ENCODE measurements around the gene FGR.
"Not testable (repeated sequence)": the region's sequence is repeated elsewhere in the genome, so short reads cannot be mapped to it uniquely, and the experiment has no call there.

The FGR gene

DNA sequence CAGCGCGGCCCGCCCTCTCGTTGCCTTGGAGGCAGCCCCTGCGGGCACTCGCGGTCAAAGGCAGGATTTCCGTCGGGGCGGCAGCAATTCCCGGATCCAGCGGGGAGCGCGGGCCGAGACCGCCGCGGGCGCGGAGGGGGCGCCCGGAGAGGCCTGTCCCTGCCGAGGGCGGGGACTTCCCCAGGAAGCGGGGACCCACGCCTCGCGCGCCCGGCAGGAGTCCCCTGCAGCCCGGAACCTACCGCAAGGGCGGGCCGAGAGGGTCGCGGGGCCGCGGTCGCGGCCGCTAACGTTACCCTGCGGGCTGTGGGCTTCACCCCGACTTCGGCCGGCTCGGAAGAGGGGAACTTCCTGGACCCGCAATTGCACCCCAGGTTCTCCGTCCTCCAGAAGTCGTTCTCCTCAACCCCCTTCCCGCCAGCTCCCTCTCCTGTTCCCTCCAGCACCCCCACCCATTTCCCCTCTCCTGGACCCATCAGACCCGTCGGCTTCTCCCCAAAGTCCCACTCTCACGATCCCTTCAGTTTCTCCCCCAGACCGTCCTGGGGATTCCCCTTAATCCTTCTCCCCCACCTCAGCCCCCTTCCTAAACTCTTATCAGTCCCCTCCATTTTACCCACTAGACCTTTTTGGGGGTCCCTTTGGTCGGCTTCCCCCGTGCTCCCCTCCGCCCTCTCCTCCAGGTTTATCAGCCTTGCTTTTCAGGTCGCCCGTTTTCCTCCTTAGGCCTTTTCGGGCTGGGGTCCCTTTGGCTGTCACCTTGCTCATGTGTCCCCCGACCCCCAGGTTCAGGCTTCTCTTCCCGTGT, 604 bp downstream of the FGR start:
- no peak for DNase-seq (ENCODE audit: low read depth)

DNA sequence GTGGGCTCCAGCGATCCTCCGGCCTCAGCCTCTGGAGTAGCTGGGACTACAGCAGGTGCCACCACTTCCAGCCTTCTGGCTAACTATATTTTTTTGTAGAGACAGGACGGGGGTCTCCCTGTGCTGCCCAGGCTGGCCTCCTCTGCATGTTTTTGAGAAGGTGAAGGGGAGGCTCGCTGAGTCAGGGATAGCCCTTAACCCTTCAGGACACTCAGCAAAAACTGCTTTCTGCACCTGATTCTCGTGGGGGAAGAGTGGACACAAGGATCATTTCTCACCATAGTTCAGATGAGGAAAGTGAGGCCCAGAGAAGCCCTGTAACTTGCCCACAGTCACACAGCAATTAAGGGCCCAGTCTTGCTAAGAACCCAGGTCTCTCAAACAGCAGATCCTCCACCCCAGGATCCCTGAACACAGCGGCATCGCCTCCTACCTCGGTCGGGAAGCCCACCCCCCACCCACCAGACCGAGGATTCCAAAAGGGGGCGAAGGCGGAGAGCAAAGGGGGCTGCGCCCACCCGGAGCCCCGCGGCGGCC, 1.3 kb downstream of the FGR start:
- DNase-seq (ENCODE audit: low read depth): no peak

DNA sequence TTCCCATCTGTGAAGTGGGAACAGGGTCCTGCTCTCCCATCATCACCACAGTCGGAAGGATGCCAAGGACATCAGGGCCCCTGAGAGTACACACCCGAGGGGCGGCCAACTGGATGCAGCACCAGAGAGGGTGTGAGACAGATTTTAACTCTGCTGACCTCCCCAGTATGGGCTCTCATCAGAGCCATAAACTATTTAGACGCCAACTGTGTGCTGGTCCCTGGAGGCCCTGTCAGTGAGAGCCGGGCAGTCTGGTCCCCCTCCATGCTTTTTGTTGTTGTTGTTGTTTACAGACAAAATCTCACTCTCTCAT, 1.7 kb downstream of the FGR start:
- no peak for DNase-seq (ENCODE audit: low read depth)

DNA sequence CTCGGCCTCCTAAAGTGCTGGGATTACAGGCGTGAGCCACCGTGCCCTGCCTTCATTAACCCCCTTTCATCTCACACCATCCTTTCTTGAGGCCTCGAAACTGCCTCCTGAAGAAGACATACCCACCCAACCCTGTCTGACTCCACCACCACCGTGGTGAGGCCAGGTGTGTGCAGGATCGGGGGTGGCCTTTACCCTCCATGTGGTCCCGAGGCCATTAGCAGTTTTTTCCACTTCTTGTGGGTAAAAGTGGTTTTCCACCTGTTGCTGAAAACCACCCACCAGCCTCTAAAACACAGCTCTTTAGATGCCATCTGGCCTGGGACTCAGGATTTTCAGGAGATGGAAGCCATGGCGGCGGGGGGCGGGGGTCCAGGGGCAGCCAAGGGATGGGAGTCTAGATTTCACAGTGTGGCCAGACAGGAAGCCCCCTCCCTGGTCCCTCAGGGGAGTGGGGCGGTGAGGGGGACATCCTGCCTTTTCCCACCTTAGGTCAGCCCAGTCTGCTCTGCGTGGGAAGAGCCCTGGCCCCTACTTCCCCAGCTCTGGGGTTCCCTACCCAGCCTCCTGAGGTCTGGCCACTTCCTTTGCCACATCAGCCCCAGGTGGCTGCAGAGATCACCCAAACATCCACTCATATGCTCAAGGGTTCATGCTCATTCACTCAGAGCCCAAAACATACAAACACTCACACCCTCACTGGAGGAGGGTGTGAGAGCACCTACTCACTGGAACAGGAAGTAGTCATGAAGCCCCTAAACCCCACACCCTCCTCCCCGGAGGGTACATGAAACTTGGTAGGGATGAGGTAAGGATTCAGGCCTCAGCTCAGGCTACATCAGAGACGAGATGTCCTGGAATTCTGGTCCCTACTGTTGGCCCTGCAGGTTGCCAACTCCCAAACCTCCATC, 2.3 kb downstream of the FGR start:
- DNase-seq (ENCODE audit: low read depth): no peak

DNA sequence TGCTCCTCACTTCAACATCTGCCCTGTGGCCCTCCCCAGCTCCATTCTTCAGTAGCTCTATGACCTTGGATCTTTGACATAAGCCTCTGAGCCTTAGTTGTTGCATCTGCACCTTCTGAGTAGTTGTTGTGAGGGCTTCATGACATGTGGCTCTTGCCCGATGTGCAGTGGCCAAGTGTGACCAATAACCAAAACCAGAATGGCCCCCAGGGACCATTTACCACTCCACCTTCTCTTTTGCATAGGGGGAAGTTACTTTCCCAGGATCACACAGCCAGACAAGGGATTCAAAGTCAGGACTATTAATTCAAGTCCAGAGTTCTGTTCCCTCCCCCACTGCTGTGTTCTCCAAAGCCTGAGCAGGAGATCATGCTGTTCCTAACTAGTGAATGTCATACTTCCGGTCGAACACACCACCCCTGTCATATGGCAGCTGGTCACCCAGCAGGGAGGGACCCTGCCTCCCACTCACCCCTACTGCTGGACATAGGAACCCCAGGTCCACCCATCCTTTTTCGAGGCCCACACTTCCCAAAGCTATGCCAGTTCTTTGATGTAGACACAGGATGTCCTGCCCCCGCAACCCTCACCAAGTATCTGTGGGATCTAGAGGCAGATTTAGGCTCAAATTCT, 4.0 kb downstream of the FGR start:
- DNase-seq (ENCODE audit: low read depth): no peak

DNA sequence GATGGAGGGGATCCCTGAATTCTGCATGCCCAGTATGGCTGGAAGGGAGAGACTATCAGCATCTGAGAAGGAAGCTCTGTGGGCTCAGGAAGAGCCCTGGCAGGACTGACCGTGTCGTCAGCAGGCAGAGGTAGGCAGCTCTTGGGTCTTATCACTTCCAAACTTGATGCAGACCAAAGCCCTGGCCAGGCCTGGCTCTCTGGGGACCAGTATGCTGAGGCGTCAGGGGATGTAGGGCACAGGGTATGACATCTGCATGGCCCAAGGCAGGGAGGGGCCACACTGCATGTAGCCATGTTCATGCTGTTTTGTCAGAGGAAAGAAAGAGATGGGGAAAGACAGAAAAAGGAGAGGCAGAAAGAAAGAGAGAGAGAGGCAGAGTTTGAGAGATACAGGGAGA, 6.3 kb downstream of the FGR start:
- DNase-seq (ENCODE audit: low read depth): no peak

DNA sequence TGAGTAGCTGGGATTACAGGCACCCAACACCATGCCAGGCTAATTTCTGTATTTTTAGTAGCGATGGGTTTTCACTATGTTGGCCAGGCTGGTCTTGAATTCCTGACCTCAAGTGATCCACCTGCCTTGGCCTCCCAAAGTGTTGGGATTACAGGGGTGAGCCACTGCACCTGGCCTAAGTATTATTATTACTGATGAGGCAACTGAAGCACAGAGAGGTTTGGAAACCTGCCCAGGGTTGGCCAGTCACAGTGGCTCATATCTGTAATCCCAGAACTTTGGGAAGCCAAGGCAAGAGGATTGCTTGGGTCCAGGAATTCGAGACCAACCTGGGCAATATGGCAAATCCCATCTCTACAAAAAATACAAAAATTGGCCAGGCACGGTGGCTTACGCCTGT, 7.3 kb downstream of the FGR start:
- DNase-seq (ENCODE audit: low read depth): not testable (repeated sequence)

DNA sequence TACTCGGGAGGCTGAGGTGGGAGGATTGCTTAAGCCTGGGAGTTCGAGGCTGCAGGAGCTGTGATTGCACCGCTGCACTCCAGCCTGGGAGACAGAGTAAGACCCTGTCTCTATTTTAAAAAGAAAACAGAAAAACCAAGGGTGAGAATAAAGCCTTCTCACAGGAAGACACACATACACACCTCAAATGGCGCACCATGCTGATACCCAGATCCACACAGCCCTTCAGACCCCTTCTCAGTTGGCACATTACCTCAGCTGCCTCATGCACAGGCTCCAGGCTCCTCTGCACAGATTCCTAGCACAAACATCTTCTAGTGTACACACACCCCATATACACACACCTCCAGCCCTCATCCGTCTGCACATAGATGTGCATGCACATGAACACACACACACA, 7.9 kb downstream of the FGR start:
- DNase-seq (ENCODE audit: low read depth): no peak

DNA sequence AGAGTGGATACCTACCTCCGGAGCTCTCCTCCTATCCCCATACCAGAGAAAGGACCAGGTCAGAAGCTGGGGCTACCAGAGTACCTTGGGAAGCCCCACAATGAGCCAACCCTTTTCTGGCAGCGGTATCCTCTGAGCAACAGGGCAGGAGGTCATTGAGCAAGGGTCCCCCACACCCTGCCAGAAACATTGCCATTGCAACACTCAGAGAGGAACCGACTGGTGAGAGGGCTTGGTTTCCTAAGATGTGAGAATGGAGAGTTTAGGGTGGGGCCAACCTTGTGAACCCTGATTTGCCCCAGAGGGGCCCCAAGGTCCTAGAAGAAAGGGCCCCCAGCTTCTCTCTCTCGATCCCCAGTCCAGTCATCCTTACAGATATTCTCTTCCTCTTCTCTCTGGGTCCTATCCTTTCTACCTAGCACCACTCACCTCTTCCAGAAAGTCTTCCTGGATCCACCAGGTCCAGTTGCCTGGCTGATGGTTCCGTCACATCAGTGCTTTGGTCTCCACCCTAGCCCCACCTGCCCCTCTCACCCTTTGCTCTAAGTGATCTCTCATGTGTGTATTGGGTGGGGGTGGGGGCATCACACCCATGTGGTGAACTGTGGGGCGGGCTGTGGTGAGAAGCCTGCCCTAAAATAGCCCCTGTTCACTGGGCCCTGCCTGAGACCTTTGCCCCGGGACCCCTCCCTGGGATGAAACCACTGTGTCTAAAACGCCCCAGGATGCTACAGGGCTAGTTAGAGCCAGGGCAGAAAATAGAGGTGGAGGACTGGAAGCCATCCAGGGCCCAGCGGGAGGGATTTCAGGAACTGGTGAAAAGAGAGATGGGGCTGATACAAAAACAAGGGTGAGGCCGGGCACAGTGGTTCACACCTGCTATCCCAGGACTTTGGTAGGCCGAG, 8.7 kb downstream of the FGR start:
- no peak for DNase-seq (ENCODE audit: low read depth)

DNA sequence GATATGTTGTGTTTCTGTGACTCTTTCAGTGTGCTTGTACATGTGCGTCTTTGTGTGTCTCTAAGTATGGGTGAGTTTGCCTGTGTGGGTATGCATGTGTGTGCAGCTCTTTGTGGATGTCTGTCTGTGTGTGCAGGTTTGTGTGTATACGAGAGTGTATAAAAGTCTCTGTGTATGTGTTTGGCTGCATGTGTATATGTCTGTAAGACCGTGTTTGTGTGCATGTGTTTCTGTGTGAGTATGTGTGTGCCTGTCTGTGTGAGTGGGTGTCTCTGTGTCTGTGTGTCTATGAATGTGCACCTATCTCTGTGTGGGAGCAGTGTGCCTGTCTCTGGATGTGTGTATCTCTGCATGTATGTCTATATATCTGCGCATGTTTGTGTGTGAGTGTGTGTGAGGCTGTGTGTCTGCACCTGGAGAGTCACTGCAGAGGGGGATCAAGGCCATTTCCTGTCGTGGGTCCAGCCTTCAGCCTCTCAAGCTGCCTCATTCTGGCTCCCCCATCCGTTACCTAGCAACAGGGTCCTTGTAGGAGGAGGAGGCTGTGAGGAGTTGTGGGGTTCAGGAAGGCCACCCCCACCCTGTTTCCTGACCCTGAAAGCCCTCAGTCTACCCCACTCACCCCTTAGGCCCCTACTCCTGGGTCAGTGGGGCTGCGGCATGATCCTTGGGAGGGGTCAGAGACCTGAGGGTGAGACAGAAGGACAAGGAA, 10.4 kb downstream of the FGR start:
- DNase-seq (ENCODE audit: low read depth): no peak

DNA sequence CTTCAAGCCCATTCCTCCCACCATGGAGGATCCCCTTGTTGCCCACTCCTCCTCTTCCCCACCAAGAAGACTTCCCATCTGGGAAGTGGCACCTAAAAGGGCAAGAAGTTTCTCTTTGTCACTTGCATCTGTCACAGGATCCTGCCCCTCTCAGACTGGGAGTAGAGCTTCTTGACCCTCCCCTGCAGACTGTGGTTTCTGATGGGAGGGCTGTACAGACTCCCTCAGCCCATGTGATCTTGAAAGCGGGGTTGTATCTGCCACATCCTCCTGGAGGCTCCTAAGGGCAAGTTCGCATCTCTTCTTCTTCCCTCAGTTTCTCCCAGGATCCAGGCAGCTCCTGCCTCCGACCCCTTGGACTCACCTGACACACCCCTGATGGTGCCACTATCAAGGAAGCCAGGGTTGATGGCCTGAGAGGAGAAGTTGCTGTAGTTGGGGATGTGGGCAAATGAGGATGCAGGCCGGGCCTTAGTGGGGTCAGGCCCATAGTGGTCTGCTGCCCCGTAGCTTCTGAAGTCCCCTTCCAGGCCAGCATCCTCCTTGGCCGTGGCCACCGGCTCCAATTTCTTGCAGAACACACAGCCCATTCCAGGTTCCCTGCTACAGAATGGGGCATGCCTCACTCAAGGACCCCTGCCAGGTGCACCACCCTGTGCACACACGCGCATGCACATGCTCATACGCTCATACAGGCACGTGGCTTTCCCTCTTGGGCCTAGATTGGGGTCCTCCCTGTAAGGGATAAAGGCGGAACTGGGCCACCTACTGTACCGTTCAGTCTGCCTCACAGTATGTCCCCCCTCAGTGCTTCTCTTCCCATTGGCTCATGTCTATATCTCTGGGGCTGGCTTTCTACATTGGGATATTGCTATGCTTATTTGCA, 11.4 kb downstream of the FGR start:
- no peak for DNase-seq (ENCODE audit: low read depth)

DNA sequence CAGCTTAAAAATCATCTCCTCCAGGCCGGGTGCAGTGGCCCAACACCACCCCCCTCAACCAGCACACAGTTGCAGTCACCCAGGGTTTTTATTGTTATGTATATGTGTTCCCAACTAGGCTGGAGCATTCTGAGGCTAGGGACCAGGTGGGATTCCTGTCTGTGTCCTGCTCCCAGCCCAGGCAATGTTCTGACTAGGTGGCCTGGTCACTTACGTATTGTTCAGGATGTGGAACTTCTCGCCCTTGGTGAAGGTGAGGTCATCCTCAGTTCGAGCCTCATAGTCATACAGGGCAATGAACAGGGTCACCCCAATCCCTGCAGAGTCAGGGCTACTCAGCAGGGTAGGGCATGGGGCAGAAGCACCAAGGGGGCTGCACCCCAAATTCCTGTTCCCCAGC, 12.2 kb downstream of the FGR start:
- no peak for DNase-seq (ENCODE audit: low read depth)

DNA sequence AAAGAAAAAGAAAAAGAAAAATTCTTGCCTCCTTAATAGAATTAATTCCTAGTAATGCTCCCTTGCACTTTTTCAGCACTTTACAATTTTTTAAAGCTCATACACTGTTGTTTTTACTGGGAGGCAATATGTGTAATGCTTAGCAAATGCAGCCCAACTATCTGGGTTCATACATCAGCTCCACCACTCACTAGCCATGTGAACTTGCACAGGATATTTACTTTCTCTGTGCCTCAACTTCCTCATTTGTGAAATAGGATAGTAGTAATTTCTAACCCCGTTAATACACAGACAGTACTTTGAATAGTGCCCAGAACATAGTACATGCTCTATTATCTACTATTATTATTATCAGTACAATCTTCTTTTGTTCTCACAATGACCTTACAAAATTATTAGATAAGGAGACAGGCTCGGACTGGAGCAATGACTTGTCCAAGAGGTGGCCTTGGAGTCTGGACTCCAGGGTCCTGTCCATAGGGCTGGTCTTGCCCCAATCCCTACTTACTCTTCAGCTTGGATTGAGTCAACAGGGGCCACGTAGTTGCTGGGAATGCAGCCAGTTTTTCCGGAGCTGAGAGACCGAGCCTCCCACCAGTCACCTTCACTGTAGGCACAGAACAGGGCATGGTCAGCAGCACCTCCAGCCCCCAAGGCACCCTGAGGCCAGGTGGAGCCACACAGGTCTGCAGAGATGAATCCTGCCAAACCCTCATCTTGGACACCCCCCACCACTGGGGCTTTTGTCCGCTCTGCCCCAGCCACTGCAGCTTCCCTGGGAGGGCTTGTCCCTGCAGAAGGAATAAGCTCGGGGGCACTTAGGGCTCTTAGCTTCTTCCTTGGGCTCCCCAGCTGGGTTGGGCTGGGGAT, 13.7 kb downstream of the FGR start:
- peak; percentile 65 for DNase-seq (ENCODE audit: low read depth)

DNA sequence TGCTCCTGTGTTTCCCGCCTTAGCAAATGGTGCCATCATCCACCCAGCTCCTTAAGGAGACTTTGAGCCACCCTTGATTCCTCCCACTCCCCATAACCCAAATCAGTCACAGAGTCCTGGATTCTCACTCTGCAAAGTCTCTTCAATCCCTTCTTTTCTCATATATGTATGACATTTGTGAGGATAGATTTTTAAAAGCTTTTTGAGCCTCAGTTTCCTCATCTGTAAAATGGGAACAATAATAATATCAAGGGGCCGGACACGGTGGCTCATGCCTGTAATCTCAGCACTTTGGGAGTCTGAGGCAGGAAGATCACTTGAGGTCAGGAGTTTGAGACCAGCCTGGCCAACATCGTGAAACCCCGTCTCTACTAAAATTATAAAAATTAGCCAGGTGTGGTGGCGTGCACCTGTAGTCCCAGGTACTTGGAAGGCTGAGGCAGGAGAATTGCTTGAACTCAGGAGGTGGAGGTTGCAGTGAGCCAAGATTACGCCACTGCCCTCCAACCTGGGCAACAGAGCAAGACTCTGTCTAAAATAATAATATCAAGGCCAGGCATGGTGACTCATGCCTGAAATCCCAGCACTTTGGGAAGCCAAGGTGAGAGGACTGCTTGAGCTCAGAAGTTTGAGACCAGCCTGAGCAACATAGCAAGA, 15.1 kb downstream of the FGR start:
- DNase-seq (ENCODE audit: low read depth): not testable (repeated sequence)

DNA sequence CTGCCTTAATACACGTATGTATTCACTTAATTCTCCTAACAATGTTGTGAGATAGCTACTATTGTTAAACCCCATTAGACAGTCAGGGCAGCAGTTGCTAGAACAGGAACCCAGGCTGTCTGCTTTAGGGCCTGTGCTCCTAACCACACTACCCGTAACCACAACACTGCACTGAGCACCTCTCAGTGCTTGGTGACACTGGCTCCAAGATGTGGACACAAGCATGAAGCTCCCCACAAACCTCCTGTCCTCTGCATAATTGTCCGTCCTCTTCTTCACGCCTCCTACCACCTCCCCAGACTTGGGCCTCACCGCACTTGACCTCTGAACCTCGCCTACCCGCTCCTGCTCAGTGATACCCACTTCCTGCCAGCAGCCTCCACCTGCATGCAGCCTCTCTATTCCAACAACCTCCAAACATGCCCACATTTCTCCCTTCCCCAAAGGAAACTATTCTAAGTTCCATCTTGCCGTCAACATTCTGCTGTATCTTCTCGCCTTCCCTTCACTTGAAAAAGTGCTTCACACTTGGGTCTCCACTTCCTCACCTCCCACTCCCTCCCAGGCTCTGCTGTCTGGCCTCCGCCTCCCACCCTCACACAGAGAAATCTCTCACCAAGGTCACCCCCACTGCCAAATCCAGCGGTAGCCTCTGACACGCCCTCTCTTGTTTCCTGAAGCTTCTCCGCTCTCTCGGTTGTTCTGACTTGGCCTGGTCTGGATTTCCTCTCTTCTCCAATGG, 16.5 kb downstream of the FGR start:
- DNase-seq (ENCODE audit: low read depth): no peak

DNA sequence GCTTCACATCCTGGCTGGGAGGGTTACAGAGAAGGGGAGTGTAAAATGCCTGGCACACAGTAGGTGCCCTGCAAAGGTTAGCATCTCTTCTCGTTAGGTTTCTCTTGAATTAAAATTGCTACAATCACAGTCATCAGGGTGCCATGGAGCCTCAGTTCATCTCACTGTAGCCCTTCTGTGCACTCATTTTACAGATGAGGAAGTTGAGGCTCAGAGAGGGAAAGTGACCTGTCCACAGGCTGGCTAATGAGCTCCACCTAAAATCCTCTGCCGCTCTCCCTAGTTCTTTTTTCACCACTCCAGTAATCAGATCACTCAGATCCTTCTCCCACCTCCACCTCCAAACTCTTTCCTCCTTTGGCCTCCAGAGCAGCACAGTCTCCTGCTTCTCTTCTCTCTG, 17.6 kb downstream of the FGR start:
- no peak for DNase-seq (ENCODE audit: low read depth)

DNA sequence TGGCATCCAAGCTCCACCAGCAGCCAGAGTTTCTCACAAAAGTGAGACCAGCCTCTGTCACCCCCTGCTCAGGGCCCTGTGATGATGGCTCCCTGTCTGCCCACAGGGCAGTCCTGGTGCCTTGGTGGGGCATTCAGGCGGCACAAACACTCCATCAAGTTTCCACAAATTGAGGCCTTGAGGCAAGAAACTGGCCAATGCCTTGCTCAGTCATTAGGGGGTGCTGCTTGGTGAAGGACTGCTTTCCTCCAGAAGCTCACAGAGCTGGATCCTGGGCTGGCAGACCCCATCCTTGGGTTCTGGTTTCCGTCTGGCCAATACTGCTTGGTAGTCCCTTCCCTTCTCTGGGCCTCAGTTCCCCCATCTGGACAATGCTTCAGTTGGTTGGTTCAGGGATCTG, 18.5 kb downstream of the FGR start:
- no peak for DNase-seq (ENCODE audit: low read depth)
